NCI-H2029 (cell line): ENCODE measurements around the gene ELMO1.

Source experiments
- DNase-seq: peaks from one replicate; lab custom pipeline; 2025; lab: John Stamatoyannopoulos, UW

ELMO1 gene

DNA sequence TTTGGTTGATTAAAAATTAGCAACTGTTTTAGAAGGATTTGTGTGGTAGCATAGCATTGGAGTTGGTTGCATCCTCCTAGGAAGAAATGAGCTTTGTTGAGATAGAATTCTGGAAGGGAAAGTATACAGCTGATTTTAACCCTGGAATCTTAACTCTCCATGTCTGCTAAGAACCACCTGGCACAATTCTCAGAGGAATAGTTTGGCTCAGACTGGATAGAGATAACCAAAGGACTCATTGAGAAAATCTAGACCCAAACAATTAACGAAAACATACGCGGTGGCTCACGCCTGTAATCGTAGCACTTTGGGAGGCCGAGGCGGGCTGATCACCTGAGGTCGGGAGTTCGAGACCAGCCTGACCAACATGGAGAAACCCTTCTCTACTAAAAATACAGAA is 625.3 kb downstream of the ELMO1 start:
- no peak for DNase-seq

DNA sequence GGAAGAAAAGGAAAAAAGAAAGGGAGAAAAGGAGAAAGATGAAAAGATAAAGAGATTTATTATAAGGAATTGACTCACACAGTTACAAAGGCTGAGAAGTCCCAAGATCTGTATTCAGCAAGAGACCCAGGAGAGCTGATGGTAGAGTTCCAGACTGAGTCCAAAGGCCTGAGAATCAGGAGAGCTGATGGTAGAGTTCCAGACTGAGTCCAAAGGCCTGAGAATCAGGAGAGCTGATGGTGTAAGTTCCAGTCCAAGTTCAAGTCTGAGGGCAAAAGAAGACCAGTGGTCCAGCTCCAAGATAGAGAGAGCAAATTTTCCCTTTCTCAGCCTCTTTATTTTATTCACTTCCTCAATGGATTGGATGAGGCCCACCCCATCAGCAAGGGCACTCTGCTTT is 627.0 kb downstream of the ELMO1 start:
- DNase-seq = no peak

GRCh38 chr7:36820527-36821170 is 628.0 kb downstream of the ELMO1 start:
- no peak for DNase-seq

- DNase-seq = no peak
Observed at GRCh38 chr7:36819639-36820038, 629.0 kb downstream of the ELMO1 start.

- DNase-seq = no peak
Observed at GRCh38 chr7:36814311-36814710, 634.4 kb downstream of the ELMO1 start.

DNA sequence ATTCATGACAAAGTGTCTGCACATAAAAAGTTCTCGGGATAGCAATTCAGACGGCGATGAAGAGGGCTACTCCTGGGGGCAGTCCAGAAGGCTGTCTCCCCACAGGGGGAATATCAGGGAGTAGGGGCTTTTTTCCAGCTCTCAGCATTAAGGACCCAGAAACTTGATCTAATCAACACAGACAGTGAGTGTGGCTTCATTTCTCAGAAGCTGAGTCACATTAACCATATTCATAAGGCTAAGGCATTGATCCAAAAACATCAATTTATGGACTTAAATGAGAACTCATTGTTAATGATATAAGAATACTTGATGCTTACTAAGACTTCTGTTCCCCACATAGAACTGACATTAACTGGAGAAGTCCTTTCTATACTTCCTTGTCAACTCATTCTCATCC is 636.9 kb downstream of the ELMO1 start:
- no peak for DNase-seq

- no peak for DNase-seq
Observed at GRCh38 chr7:36810489-36810888, 638.2 kb downstream of the ELMO1 start.

DNA sequence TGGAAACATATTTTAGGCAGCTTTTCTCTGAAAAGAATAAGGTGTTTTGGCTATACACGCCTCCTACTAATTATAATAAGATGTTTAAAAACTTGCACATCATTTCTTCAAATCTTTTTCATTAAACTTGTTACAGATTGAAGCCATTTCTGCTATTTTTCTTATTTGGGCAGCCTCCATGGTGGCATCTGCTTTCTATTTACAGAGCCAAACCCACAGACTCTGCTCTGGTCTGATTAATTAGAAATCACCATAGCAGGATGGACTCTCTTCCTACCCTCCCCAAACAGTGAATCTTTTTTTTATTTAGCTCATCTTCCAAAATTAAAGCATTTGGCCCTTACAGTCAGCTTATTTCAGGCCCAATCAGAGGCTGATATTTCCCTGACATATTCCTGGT is 638.6 kb downstream of the ELMO1 start:
- DNase-seq = no peak

GRCh38 chr7:36809510-36809909 is 639.2 kb downstream of the ELMO1 start:
- no peak for DNase-seq

- DNase-seq = no peak
Observed at GRCh38 chr7:36809086-36809485, 639.6 kb downstream of the ELMO1 start.

DNA sequence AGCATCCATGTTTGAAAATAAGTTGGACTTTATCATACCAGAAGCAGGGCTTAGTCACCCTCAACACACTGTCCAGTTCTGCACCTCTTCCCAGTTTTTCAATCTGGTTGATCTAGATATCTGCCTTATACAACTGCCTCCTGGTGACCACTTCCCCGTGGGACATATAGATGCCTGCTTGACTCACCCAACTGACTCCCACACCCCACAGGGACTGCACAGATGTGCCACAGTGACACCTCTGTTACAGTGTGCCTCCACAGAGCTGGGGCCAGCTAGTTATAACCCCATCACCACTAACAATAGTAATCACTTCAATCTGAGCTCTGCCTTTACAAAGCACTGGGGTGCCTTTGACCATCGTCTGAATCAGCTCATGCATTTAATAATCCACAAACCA is 641.8 kb downstream of the ELMO1 start:
- DNase-seq = no peak
